SIG-M5 (cell line): ENCODE measurements around the gene RMND5B.
"Not testable (repeated sequence)": the region's sequence is repeated elsewhere in the genome, so short reads cannot be mapped to it uniquely, and the experiment has no call there.

Experiments used
- DNase-seq: peaks from one replicate; lab custom pipeline; 2025; lab: John Stamatoyannopoulos, UW

Gene RMND5B

GRCh38 chr5:178114325-178115135 lies 16.3 kb upstream of the RMND5B start:
- DNase-seq: no peak

DNA sequence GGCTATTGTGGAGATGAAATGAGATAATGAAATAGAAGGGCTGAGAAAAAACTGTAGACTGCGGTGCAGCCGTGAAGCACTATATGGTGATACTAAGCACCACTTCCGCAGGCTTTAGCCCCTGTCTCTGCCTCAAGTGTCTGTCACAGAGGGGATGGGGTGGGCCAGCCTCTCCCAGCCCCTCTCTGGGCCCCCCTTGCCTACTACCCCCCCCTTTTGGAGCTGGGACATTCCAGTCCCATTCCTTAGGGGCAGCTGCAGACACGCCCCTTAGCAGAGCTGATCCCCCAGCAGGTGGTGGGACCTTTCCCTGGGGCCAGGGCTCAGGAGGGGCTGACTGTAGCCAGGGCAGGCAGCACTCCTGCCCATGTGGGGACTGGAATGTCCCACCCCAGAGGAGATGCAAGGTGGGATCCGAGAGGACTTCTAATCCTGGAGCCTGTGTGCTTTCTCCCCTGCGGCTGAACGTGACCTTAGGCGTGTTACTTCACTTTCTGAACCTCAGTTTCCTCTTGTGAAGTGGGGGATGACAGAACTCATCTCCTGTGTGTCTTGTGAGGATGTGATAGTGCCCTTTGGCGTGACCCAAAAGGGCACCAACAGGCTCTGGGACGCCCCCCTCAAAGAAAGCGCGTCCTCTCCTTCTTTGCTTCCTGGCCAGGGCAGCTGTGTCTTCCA lies 15.5 kb upstream of the RMND5B start:
- DNase-seq: no peak

DNA sequence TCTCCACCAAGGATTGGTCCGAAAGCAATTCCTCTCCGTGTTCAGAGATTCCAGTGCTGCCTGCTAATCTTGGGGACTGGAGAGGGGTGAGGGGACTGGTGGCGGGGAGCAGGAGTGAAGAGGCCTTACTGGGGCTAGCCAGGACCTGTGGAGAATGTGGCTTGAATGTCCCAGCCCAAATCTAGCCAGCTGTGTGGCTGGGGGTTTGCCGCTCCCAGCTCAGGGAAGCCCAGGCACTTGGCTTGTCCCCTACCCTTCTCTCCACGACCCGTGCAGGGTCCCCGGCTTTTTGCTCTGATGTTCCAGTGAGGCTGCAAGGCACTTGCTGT lies 15.0 kb upstream of the RMND5B start:
- no peak for DNase-seq

- no peak for DNase-seq
Measured at GRCh38 chr5:178116143-178116885, 14.5 kb upstream of the RMND5B start.

DNA sequence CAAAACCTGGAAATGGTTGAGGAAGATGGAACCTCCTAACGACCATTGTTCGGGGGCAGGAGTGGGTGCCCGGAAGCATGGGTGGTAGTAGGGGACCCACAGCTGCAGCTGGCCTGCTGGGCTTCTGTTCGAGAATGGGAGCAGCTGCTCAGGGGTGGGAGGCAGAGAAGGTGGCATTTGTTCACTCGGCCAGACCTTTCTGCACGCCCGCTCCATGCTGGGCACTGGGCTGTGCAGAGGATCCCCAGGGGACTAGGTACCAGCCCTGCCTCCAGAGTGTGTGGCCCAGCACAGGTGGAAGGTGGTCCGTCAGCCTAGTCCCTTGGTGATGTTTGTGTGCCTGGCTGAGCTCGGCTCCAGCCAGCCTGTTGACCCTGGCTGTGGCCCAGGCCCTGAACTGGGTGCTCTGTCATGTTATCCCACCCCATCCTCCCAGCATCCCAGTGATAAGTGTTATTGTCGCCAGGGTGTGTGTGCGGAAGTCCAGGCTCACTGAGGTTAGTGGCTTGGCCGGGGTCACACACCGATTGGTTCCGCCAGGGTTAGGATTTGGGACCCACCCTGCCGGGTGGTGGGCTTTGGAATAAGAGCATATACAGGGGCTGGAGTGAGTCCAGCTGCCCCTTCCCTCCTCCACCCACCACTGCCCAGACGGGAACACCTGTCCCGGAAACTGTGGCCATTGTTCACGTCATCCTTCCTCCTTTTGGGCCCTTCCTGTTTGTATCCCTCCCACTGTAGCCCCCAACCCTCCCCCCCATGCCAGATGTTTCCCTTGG lies 12.7 kb upstream of the RMND5B start:
- DNase-seq: no peak

DNA sequence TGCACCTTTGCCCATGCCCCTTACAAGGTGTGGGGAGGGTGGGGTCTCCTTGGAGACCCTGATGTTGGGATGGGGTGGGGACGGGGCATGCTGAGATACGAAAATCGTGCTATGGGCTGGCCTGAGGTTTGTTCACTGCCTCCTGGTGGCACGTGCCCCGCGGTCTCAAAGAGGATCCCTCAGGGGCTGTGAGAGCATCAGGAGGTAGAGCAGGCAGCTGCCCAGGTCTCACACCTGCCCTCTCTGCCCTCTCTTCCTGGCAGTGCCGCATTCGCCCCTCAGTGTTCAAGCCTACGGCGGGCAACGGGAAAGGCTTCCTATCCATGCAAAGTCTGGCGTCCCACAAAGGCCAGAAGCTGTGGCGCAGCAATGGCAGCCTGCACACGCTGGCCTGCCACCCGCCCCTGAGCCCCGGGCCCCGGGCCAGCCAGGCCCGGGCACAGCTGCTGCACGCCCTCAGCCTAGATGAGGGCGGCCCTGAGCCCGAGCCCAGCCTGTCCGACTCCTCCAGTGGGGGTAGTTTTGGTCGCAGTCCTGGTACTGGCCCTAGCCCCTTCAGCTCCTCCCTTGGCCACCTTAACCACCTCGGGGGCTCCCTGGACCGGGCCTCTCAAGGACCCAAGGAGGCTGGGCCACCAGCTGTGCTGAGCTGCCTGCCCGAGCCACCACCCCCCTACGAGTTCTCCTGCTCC lies 10.8 kb upstream of the RMND5B start:
- DNase-seq: no peak

- DNase-seq: peak; percentile 16
Measured at GRCh38 chr5:178120607-178121357, 10.0 kb upstream of the RMND5B start.

DNA sequence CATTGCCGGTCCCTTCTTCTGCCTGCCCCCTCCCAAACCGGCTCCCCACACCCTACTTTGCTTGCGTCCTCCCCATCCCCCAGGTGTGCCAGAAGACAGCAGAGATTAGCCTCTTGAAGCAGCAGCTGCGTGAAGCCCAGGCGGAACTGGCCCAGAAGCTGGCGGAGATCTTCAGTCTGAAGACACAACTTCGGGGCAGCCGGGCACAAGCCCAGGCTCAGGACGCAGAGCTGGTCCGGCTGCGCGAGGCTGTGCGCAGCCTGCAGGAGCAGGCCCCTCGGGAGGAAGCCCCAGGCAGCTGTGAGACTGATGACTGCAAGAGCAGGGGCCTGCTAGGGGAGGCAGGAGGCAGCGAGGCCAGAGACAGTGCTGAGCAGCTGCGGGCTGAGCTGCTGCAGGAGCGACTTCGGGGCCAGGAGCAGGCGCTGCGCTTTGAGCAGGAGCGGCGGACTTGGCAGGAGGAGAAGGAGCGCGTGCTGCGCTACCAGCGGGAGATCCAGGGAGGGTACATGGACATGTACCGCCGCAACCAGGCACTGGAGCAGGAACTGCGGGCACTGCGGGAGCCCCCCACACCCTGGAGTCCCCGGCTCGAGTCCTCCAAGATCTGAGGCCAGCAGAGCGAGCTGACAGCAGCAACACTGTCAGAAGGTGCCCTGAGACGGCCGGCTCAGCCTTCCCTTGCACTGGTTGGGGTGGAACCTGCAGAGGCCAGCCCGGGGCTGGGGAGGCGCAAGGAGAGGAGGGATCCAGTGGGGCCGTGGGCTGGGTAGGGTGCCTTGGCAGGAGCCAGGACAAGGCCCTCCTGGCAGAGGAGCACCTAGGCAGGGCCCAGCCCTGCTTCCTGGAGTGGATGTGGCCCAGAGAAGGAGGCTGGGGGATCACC lies 9.2 kb upstream of the RMND5B start:
- DNase-seq: no peak

DNA sequence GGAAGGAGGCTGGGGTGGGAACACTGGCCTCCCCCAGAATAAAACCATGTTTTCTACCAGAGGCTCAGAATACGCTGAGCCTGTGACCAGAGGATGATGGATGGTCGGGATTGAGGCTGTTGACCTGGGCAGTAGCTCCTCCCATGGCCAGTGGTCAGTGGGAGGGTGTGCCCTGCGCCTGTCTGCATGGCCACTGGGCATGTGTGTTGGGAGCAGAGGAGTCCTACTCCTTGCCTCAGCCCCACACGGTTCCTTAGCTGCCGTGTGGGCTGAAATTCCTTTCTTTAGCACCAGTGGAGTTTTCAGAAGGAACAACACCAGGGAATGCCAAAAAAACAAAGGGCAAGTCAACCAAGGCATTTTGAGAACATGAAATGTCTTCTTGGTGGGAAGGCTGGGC lies 8.5 kb upstream of the RMND5B start:
- no peak for DNase-seq

GRCh38 chr5:178123094-178123965 lies 7.5 kb upstream of the RMND5B start:
- no peak for DNase-seq

- DNase-seq: no peak
Measured at GRCh38 chr5:178123966-178124925, 6.6 kb upstream of the RMND5B start.

DNA sequence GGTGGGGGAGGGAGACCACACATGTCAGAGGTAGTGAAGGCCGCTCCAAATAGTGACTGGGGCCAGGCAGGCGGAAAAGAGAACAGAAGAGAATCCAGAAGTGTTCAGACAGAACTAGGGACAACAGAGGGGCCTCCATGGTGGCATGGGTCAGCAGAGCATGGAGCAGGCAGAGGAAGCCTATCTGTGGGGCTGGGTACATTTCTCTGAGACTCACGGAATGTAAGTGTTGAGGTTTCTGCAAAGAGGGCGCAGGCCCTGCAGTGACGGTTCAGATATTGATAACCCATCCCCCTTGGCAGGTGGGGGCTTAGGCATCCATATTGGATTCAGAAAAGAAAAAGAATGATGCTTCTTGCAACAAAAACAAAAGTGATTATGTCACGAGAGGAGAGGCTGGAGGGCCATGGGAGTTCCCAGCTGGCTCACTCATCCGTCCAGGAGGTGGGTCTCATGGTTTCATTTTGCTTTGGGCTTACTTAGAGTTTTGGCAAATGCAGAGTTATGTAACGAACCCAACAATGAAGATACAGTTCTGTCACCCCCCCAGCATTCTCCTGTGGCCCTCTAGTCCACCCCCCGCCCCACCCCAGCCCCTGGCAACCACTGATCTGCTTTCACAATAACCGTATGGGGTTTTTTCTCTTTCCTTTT lies 5.4 kb upstream of the RMND5B start:
- DNase-seq: no peak

DNA sequence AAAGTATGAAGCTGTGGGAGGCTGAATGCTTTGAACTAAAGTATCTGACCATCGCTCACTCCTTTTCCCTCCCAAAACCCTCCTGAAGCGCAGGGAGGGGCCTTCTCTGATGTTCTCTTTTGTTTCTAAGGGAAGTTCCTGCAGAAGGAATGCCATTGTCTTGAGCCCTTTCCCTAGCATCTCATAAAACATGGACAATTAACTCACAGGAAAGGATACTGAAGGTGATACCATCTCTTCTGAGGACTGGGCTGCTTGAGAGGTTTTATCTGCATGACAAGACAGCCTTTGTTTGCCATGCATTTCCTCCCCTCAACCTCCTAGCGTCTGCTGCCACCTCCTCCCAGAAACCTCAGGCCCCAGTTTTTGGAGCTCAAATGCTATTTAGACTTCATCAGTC lies 4.3 kb upstream of the RMND5B start:
- DNase-seq: no peak

GRCh38 chr5:178127300-178128009 lies 3.4 kb upstream of the RMND5B start:
- DNase-seq: not testable (repeated sequence)

DNA sequence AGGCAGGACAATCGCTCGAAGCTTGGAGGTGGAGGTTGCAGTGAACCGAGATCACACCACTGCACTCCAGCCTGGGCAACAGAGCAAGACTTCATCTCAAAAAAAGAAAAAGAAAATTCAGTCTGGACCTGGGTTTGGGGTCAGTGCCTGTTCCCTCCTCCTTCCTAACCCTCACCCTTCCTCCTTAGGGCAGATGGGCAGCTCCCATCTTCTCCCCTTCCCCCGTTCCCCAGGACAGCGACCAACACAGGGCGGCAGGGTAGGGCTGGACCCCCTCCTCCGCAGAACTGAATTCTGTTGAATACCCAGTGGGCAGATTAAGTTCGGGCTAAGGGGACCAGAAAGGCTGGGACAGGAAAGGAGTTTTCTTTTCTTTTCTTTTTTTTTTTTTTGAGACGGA lies 1.5 kb upstream of the RMND5B start:
- DNase-seq: no peak

GRCh38 chr5:178130234-178130575 lies 609 bp upstream of the RMND5B start:
- not testable (repeated sequence) for DNase-seq
